Heart right ventricle (tissue), 16 donors: ENCODE measurements around the gene WDR33. TPM values are rescaled to one million over a fixed set of nuclear protein-coding genes. Genes with fewer than 3 reads are reported as not detected.
A peak's percentile ranks its signal among the peaks of the same experiment; 100 is the strongest.
"Not testable (repeated sequence)": the region's sequence is repeated elsewhere in the genome, so short reads cannot be mapped to it uniquely, and the experiment has no call there.

Experiments used
- ATAC-seq, 8 donors: fragments of 200-7000 bp; cut with Tn5 transposase; one replicate each; pipeline ENCODE4 v1.9.1; 2020; ENCODE audit warnings: mild to moderate bottlenecking in 8 of 8, moderate library complexity in 8 of 8, moderate number of reproducible peaks in 1 of 8
- DNase-seq, 2 donors: peaks; one replicate each; pipeline ENCODE4 v3.0.0-alpha.2; 2020
- H3K27ac ChIP-seq, 10 donors: fragments of 200-600 bp; sonication (generic) in 2 of 10; one replicate each; pipeline versions ENCODE4 v1.5.0 to v1.8.0; 2020 to 2022; ENCODE audit warnings: mild to moderate bottlenecking in 3 of 10
- H3K27me3 ChIP-seq, 7 donors: fragments of 200-600 bp; one replicate each; pipeline ENCODE4 v1.8.0; 2021 to 2022; ENCODE audit warnings: mild to moderate bottlenecking in 2 of 7
- H3K36me3 ChIP-seq, 9 donors: fragments of 200-600 bp; sonication (generic) in 1 of 9; one replicate each; pipeline versions ENCODE4 v1.5.0 to v1.8.0; 2020 to 2022; ENCODE audit warnings: mild to moderate bottlenecking in 2 of 9
- H3K4me1 ChIP-seq, 9 donors: fragments of 200-600 bp; sonication (generic) in 1 of 9; one replicate each; pipeline versions ENCODE4 v1.5.0 to v1.8.0; 2020 to 2022; ENCODE audit warnings: mild to moderate bottlenecking in 4 of 9
- H3K4me3 ChIP-seq, 10 donors: fragments of 200-600 bp; sonication (generic) in 2 of 10; one replicate each; pipeline versions ENCODE4 v1.5.0 to v1.8.0; 2020 to 2022; ENCODE audit warnings: mild to moderate bottlenecking in 7 of 10, moderate library complexity in 2 of 10
- H3K9me3 ChIP-seq, 11 donors: fragments of 200-600 bp in 10 of 11; sonication (generic) in 2 of 11; one replicate each; pipeline versions ENCODE4 v1.5.0 to v1.8.0; 2013 to 2022; ENCODE audit warnings: mild to moderate bottlenecking in 2 of 11, control low read depth in 1 of 11, moderate library complexity in 1 of 11
- CTCF ChIP-seq, 9 donors: fragments of 200-600 bp; sonication (generic) in 2 of 9; IDR thresholded peaks; one replicate each; pipeline versions ENCODE4 v1.5.0 to v1.8.0; 2021 to 2022; ENCODE audit warnings: antibody characterized with exemption in 9 of 9, mild to moderate bottlenecking in 5 of 9, moderate library complexity in 1 of 9
- WGBS, 2 donors: extraction: QIAGEN DNeasy Blood & Tissue Kit; methylation state at CpG; one replicate each; pipeline ENCODE4 v1.1.7; 2013; ENCODE audit warnings: inconsistent platforms in 1 of 2; 5-methylcytosine and 5-hydroxymethylcytosine counted together
- intact Hi-C, 10 donors: fragments of 100-400 bp; cut with DNase I; formaldehyde crosslinking; loops; one replicate each; pipeline versions ENCODE4 v1.11.1 to v1.14.2; 2022
- polyA plus RNA-seq, 2 donors: library from polyadenylated mRNA; stranded (reverse); fragments of 200-250 nt; gene quantifications; one replicate each; pipeline ENCODE4 v1.2.3, GENCODE V29; 2013
- total RNA-seq, 10 donors: library from RNA; stranded (reverse); fragmentation: NEBNext Ultra II Directional in 3 of 10; extraction: Animal tissue kit (Norgen Biotek cat#: 25700) in 3 of 10; gene quantifications; one replicate each; pipeline versions ENCODE4 v1.2.1 to v1.2.4, GENCODE V29; 2021 to 2023
- donor health status: Arrhythmogenic right ventricular cardiomyopathy.
- donor health status: ischemic (EF 13 %, LVEDD 7.1; RV severe dilation, severe dysfunction).
- donor health status: healthy with polysubstance abuse.
- donor health status: DM: no; HTN: yes; CAD: no.
- donor health status: DM: no; HTN: no; CAD: no.
- donor health status: ischemic (EF 25% LVEDD 6.9; RV normal size, moderate dysfunction).
- donor health status: ischemic (EF 25% LVEDD 5.7; RV mildly dilated, moderate dysfunction).
- donor health status: healthy.
- donor health status: DM: yes; HTN: yes; CAD: no.
- donor health status: Ischemic cardiomyopathy.
- donor health status: ischemic (EF 35%, LVEDD 5.7; RV mildly dilated, moderate dysfunction).
- donor health status: nonischemic (EF 11% LVEDD 7.7; RV severe dilation, severe dysfunction).
- donor health status: DM: yes; HTN: yes; CAD: no.
- donor health status: PGD.
- donor health status: ischemic (EF 29% LVEDD 5.4; RV normal size, mild dysfunction).
- donor health status: nonischemic (EF 23%, LVEDD 6.1; RV moderate dilation, normal function).

The WDR33 gene
- total and polyA plus RNA-seq, 12 donors = 10.5 to 47.6 (median 42.1) TPM

GRCh38 chr2:127762441-127762840, 48.5 kb downstream of the WDR33 start:
- no peaks in the 10 kb centered on the region for H3K9me3 ChIP-seq
- H3K27ac ChIP-seq = peak overlapping the region in 2 of 10 donors; percentile 14 to 22
- peak in 3 of 8 donors; percentile 41 to 78 (median 45) for ATAC-seq
- no peak overlapping the region for H3K4me3 ChIP-seq
- H3K27me3 ChIP-seq = no peaks in the 10 kb centered on the region
- H3K4me1 ChIP-seq = peaks cover 0 to 12% (median 0%) of the 10 kb centered on the region in 9 donors
- H3K36me3 ChIP-seq = peaks cover 0 to 99% (median 46%) of the 10 kb centered on the region in 9 donors
- TF ChIP-seq CTCF (IDR thresholded peaks at IDR 0.05) = no peak
- no peak for DNase-seq
- 62 to 70% methylated on average over 6 of the region's 6 CpGs for WGBS, 2 donors
- intact Hi-C loops = no loop called here

DNA sequence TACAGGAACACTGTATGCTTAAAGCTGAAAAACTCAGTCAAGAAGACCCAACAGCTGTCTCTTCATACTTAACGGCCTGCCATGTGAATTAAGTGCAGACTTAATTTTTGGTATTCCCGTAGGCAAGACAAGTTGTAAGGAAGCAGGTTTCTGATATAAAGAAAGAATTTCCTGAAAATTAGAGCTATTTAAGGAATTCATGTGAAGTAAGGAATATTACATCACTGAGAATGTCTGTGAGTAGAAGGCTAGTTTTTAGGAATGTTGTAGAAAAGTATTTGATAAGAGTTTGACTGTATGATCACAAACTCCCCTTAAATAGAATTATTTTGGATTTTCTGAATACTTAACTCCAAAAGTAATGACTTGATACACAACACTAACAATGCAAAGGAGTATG, 51.0 kb downstream of the WDR33 start:
- TF ChIP-seq CTCF (IDR thresholded peaks at IDR 0.05) = no peak
- Histone ChIP-seq H3K27ac (no peak overlapping the region), H3K27me3 (no peaks in the 10 kb centered on the region), H3K4me1 (peaks cover 0 to 12% (median 0%) of the 10 kb centered on the region in 9 donors), H3K36me3 (peaks cover 0 to 91% (median 22%) of the 10 kb centered on the region in 9 donors), H3K9me3 (no peaks in the 10 kb centered on the region), H3K4me3 (no peak overlapping the region)
- no peak for ATAC-seq
- DNase-seq = no peak
- WGBS, 2 donors = 83 to 85% methylated on average over 2 of the region's 2 CpGs
- intact Hi-C loops = no loop called here

GRCh38 chr2:127754186-127754585, 56.8 kb downstream of the WDR33 start:
- peaks cover 0 to 7% (median 0%) of the 10 kb centered on the region in 9 donors for H3K4me1 ChIP-seq
- H3K36me3 ChIP-seq = peaks cover 0 to 61% (median 0%) of the 10 kb centered on the region in 9 donors
- no peak overlapping the region for H3K27ac ChIP-seq
- H3K4me3 ChIP-seq = no peak overlapping the region
- ATAC-seq = no peak
- no peaks in the 10 kb centered on the region for H3K9me3 ChIP-seq
- no peak for DNase-seq
- no peaks in the 10 kb centered on the region for H3K27me3 ChIP-seq
- intact Hi-C loops = no loop called here
- no peak for TF ChIP-seq CTCF (IDR thresholded peaks at IDR 0.05)
- 93 to 94% methylated on average over 8 of the region's 8 CpGs for WGBS, 2 donors

GRCh38 chr2:127753374-127753773, 57.6 kb downstream of the WDR33 start:
- no peak overlapping the region for H3K4me3 ChIP-seq
- no peak for ATAC-seq
- H3K36me3 ChIP-seq = peaks cover 0 to 61% (median 3%) of the 10 kb centered on the region in 9 donors
- H3K27ac ChIP-seq = no peak overlapping the region
- no peak for TF ChIP-seq CTCF (IDR thresholded peaks at IDR 0.05)
- H3K4me1 ChIP-seq = peaks cover 0 to 7% (median 0%) of the 10 kb centered on the region in 9 donors
- DNase-seq = no peak
- intact Hi-C loops = no loop called here
- H3K27me3 ChIP-seq = no peaks in the 10 kb centered on the region
- H3K9me3 ChIP-seq = no peaks in the 10 kb centered on the region

DNA sequence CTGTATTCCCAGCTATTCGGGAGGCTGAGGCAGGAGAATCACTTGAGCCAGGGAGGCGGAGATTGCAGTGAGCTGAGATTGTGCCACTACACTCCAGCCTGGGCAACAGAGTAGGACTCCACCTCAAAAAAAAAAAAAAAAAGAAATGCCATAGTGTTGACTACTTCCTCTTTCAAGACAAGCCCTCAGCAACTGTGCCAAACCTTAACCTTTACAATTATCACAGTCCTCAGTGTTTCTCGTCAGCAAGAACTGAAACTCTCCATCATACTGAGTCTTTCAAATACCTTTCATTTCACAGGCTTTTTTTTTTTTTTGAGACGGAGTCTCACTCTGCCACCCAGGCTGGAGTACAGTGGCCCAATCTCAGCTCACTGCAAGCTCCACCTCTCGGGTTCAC, 61.4 kb downstream of the WDR33 start:
- peak in 1 of 8 donors; percentile 57 for ATAC-seq
- H3K4me3 ChIP-seq, H3K27ac ChIP-seq, DNase-seq, H3K4me1 ChIP-seq, H3K9me3 ChIP-seq, intact Hi-C loops, H3K27me3 ChIP-seq: not testable (repeated sequence)
- WGBS, 2 donors = 79 to 80% methylated on average over 5 of the region's 5 CpGs
- H3K36me3 ChIP-seq = peaks cover 0 to 71% (median 11%) of the 10 kb centered on the region in 9 donors
